K562 (cell line): Measurements from ENCODE around the gene FMNL3. TPM values are rescaled to one million over a fixed set of nuclear protein-coding genes. Genes with fewer than 3 reads are reported as not detected.

Experiments
- KDM5B ChIP-seq: fragments of 200-600 bp; sonication (generic); IDR thresholded peaks from 2 replicates; pipeline ENCODE4 v1.6.1; 2012; ENCODE audit warnings: low read depth, mild to moderate bottlenecking, moderate library complexity, low read length, control low read depth, inconsistent platforms; ENCODE audit not compliant: insufficient replicate concordance
- KLF16 ChIP-seq: IDR thresholded peaks from 2 replicates; pipeline ENCODE4 v1.6.1; 2016; ENCODE audit warnings: antibody characterized with exemption
- RAD21 ChIP-seq, 2 experiments: fragments of 250-450 bp in 1 of 2; fragments of 450-650 bp in 1 of 2; sonication (Bioruptor Pico) in 1 of 2; formaldehyde crosslinking in 1 of 2; IDR thresholded peaks in 1 of 2; conservative IDR thresholded peaks in 1 of 2; 2 replicates each; pipeline versions ENCODE4 v1.4.0 to v1.8.0; 2020 to 2022; ENCODE audit warnings: mild to moderate bottlenecking in 2 of 2, moderate library complexity in 1 of 2
- SFPQ ChIP-seq: fragments of 200-400 bp; formaldehyde crosslinking; IDR thresholded peaks from 2 replicates; pipeline ENCODE4 v1.6.1; 2017; ENCODE audit warnings: mild to moderate bottlenecking, low read depth, low read length, moderate library complexity
- TBL1XR1 ChIP-seq, 2 experiments: IDR thresholded peaks; 2 replicates each; pipeline ENCODE4 v1.6.1; 2012; ENCODE audit warnings: improper control_type of control experiment in 2 of 2, low read length in 2 of 2, mild to moderate bottlenecking in 1 of 2
- ZFP91 ChIP-seq: sonication (generic); formaldehyde crosslinking; IDR thresholded peaks from 2 replicates; pipeline ENCODE4 v1.8.0; 2022; ENCODE audit warnings: mild to moderate bottlenecking, missing genetic modification reagents
- ZKSCAN8 ChIP-seq: fragments of 200-800 bp; sonication (Bioruptor generic); IDR thresholded peaks from 2 replicates; pipeline ENCODE4 v1.6.1; 2016; ENCODE audit warnings: missing genetic modification characterization, missing compliant biosample characterization
- ZNF263 ChIP-seq: sonication (generic); formaldehyde crosslinking; IDR thresholded peaks from 2 replicates; pipeline ENCODE4 v1.8.0; 2022; ENCODE audit warnings: mild to moderate bottlenecking, missing genetic modification reagents, borderline replicate concordance
- polyA plus RNA-seq, 8 experiments: library from polyadenylated mRNA; depleted of rRNA in 4 of 8; stranded (reverse) in 5 of 8; unstranded in 3 of 8; fragments of >200 nt; fragmentation: Nextera tagmentation in 2 of 8; fragmentation: Illumina TruSeq in 1 of 8; extraction: Ambion mirVana in 2 of 8; extraction: Trizol in 1 of 8; gene quantifications; 2 replicates each; pipeline versions ENCODE4 v1.2.1 to v1.2.3, GENCODE V29; 2011 to 2014; ENCODE audit warnings: inconsistent platforms in 1 of 8, missing spikeins in 1 of 8
- total RNA-seq, 7 experiments: library from RNA; depleted of rRNA in 6 of 7; stranded (reverse); fragments of >200 nt in 6 of 7; fragmentation: Illumina TruSeq in 2 of 7; extraction: Trizol in 2 of 7; gene quantifications; 2 replicates each; pipeline versions ENCODE4 v1.2.1 to v1.2.3, GENCODE V29; 2011 to 2021; ENCODE audit warnings: low replicate concordance in 1 of 7
- TF ChIP-seq, protein P1 (sequence below), 2 experiments: IDR thresholded peaks in 1 of 2; conservative IDR thresholded peaks in 1 of 2; 2 replicates each; pipeline ENCODE4 v1.6.1; 2016; ENCODE audit warnings: low read depth in 2 of 2, mild to moderate bottlenecking in 1 of 2, missing compliant biosample characterization in 1 of 2, missing genetic modification characterization in 1 of 2, moderate library complexity in 1 of 2
- TF ChIP-seq, protein P2 (sequence below), 3 experiments: fragments of 200-800 bp in 1 of 3; fragments of 250-450 bp in 1 of 3; fragments of 450-650 bp in 1 of 3; sonication (Bioruptor Pico) in 1 of 3; sonication (Bioruptor generic) in 1 of 3; formaldehyde crosslinking in 1 of 3; IDR thresholded peaks; 2 replicates each; pipeline versions ENCODE4 v1.6.1 to v1.8.0; 2016 to 2022; ENCODE audit warnings: mild to moderate bottlenecking in 2 of 3, missing genetic modification characterization in 2 of 3, missing compliant biosample characterization in 1 of 3, moderate library complexity in 1 of 3
- TF ChIP-seq, protein P3 (sequence below): fragments of 250-450 bp; sonication (Bioruptor Pico); IDR thresholded peaks from 2 replicates; pipeline ENCODE4 v1.8.0; 2022; ENCODE audit warnings: inconsistent platforms, mild to moderate bottlenecking, moderate library complexity, borderline replicate concordance

Gene FMNL3
- total and polyA plus RNA-seq, 9 of the 15 experiments (the other 6 are each of a cell fraction or from before 2014, with no cell fraction given) = 0.49 to 14.4 (median 6.8) TPM

GRCh38 chr12:49740930-49741881 lies 34.0 kb upstream of the FMNL3 start, which contains the start of gene TMBIM6 (continued):
- peak; percentile 49 to 66 for TF ChIP-seq RAD21 (CRISPR knock-in tag; conservative IDR thresholded peaks at IDR 0.05 in 1 of 2, IDR thresholded peaks at IDR 0.05 in 1 of 2)
- TF ChIP-seq ZFP91 (CRISPR knock-in tag) = no peak
- TF ChIP-seq, protein P1, sequence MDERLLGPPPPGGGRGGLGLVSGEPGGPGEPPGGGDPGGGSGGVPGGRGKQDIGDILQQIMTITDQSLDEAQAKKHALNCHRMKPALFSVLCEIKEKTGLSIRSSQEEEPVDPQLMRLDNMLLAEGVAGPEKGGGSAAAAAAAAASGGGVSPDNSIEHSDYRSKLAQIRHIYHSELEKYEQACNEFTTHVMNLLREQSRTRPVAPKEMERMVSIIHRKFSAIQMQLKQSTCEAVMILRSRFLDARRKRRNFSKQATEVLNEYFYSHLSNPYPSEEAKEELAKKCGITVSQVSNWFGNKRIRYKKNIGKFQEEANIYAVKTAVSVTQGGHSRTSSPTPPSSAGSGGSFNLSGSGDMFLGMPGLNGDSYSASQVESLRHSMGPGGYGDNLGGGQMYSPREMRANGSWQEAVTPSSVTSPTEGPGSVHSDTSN (CRISPR knock-in tag; IDR thresholded peaks at IDR 0.05; ENCODE audit: low read depth) = 0 out of 2 replicates have a peak, but pooled peaks have one; percentile 18
- TF ChIP-seq, protein P1 (tag; conservative IDR thresholded peaks at IDR 0.05; ENCODE audit: low read depth) = peak; percentile 88
- no peak for TF ChIP-seq ZKSCAN8 (CRISPR knock-in tag)
- TF ChIP-seq KLF16 = peak; percentile 76
- peak; percentile 76 for TF ChIP-seq ZNF263 (CRISPR knock-in tag)
- TF ChIP-seq, protein P2, sequence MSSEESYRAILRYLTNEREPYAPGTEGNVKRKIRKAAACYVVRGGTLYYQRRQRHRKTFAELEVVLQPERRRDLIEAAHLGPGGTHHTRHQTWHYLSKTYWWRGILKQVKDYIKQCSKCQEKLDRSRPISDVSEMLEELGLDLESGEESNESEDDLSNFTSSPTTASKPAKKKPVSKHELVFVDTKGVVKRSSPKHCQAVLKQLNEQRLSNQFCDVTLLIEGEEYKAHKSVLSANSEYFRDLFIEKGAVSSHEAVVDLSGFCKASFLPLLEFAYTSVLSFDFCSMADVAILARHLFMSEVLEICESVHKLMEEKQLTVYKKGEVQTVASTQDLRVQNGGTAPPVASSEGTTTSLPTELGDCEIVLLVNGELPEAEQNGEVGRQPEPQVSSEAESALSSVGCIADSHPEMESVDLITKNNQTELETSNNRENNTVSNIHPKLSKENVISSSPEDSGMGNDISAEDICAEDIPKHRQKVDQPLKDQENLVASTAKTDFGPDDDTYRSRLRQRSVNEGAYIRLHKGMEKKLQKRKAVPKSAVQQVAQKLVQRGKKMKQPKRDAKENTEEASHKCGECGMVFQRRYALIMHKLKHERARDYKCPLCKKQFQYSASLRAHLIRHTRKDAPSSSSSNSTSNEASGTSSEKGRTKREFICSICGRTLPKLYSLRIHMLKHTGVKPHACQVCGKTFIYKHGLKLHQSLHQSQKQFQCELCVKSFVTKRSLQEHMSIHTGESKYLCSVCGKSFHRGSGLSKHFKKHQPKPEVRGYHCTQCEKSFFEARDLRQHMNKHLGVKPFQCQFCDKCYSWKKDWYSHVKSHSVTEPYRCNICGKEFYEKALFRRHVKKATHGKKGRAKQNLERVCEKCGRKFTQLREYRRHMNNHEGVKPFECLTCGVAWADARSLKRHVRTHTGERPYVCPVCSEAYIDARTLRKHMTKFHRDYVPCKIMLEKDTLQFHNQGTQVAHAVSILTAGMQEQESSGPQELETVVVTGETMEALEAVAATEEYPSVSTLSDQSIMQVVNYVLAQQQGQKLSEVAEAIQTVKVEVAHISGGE (CRISPR knock-in tag; IDR thresholded peaks at IDR 0.05) = peak in 2 of 3 experiments; percentile 9 to 81; a peak in 2 of 6 replicates
- no peak for TF ChIP-seq SFPQ
- TF ChIP-seq, protein P3, sequence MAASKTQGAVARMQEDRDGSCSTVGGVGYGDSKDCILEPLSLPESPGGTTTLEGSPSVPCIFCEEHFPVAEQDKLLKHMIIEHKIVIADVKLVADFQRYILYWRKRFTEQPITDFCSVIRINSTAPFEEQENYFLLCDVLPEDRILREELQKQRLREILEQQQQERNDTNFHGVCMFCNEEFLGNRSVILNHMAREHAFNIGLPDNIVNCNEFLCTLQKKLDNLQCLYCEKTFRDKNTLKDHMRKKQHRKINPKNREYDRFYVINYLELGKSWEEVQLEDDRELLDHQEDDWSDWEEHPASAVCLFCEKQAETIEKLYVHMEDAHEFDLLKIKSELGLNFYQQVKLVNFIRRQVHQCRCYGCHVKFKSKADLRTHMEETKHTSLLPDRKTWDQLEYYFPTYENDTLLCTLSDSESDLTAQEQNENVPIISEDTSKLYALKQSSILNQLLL (CRISPR knock-in tag) = no peak
- peak; percentile 94 for TF ChIP-seq KDM5B
- TF ChIP-seq TBL1XR1 (IDR thresholded peaks at IDR 0.05; ENCODE audit: low read length in 2 of 2) = no peak
